Lower lobe of right lung (tissue), 2 donors: ENCODE data around the gene DUSP12. TPM values are rescaled to one million over a fixed set of nuclear protein-coding genes. Genes with fewer than 3 reads are reported as not detected.

Experiments
- ATAC-seq, 2 donors: fragments of 200-7000 bp; cut with Tn5 transposase; one replicate each; pipeline ENCODE4 v1.9.1; 2020 to 2022; ENCODE audit warnings: mild to moderate bottlenecking in 2 of 2, moderate library complexity in 2 of 2
- DNase-seq: peaks from one replicate; pipeline ENCODE4 v3.0.0-alpha.2; 2020
- H3K27ac ChIP-seq: fragments of 200-600 bp; one replicate; pipeline ENCODE4 v1.8.0; 2022
- H3K27me3 ChIP-seq: fragments of 200-600 bp; one replicate; pipeline ENCODE4 v1.8.0; 2022; ENCODE audit warnings: low read depth
- H3K36me3 ChIP-seq: fragments of 200-600 bp; one replicate; pipeline ENCODE4 v1.8.0; 2022; ENCODE audit warnings: mild to moderate bottlenecking
- H3K4me1 ChIP-seq: fragments of 200-600 bp; one replicate; pipeline ENCODE4 v1.8.0; 2022
- H3K4me3 ChIP-seq: fragments of 200-600 bp; one replicate; pipeline ENCODE4 v1.8.0; 2022; ENCODE audit warnings: mild to moderate bottlenecking
- H3K9me3 ChIP-seq: fragments of 200-600 bp; one replicate; pipeline ENCODE4 v1.8.0; 2022
- CTCF ChIP-seq: fragments of 200-600 bp; IDR thresholded peaks from one replicate; pipeline ENCODE4 v1.8.0; 2022; ENCODE audit warnings: antibody characterized with exemption, mild to moderate bottlenecking
- intact Hi-C: fragments of 100-400 bp; cut with DNase I; formaldehyde crosslinking; loops from one replicate; pipeline ENCODE4 v1.11.0; 2022
- total RNA-seq: library from RNA; stranded (reverse); fragmentation: NEBNext Ultra II Directional; extraction: Animal tissue kit (Norgen Biotek cat#: 25700); gene quantifications from one replicate; pipeline ENCODE4 v1.2.1, GENCODE V29; 2021
- donor health status: DM: no; HTN: yes; CAD: no; lungs with severe emphysema.

Gene DUSP12
- total RNA-seq, 1 donor from 2014 or later: 16.4 TPM

GRCh38 chr1:161725908-161726472 lies 23.6 kb upstream of the DUSP12 start:
- Histone ChIP-seq H3K4me1 (peaks cover 17% of the 10 kb centered on the region), H3K4me3 (peak overlapping the region; percentile 75), H3K27ac (peak overlapping the region; percentile 90), H3K27me3 (peaks cover 7% of the 10 kb centered on the region), H3K36me3 (no peaks in the 10 kb centered on the region), H3K9me3 (no peaks in the 10 kb centered on the region)
- intact Hi-C loops: no loop called here
- peak; percentile 74 for DNase-seq
- no peak for TF ChIP-seq CTCF
- peak; percentile 50 for ATAC-seq

DNA sequence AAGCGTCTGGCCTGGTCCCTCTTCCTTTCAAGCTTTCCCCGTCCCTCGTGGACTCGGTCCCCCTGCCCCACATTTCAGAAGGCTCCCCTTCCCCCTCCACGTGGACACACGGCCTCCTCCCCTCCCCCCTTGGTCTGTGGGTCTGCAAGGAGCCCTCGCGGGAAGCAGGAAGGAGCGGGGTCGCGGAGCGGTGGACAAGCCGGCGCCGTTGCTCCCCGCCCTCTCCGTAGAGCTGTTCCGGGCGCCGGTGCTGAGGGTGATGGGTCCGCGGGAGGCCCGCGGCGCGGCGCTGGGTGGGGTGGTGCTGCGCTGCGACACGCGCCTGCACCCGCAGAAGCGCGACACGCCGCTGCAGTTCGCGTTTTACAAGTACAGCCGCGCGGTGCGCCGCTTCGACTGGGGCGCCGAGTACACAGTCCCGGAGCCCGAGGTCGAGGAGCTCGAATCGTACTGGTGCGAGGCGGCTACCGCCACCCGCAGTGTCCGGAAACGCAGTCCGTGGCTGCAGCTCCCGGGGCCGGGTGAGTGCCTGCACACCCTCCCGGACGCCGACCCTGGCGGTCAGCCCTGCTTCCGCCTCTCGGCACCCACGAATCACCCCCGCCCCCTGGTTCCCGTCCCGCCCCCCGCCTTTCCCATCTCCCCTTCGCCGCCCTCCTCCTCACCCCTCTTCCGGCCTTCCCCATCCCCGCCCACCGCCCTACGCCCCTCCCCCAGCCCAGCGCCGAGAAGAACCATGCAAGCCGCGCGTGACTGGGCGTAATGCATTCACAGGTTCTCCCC lies 22.9 kb upstream of the DUSP12 start:
- intact Hi-C loops: no loop called here

GRCh38 chr1:161727256-161727924 lies 22.2 kb upstream of the DUSP12 start:
- TF ChIP-seq CTCF: no peak
- no peaks in the 10 kb centered on the region for H3K9me3 ChIP-seq
- peak; percentile 0 to 2 for ATAC-seq
- H3K27me3 ChIP-seq: peaks cover 2% of the 10 kb centered on the region
- intact Hi-C loops: no loop called here
- no peaks in the 10 kb centered on the region for H3K36me3 ChIP-seq
- peak overlapping the region; percentile 75 for H3K4me3 ChIP-seq
- H3K4me1 ChIP-seq: peaks cover 17% of the 10 kb centered on the region
- no peak for DNase-seq
- peak overlapping the region; percentile 90 for H3K27ac ChIP-seq

More for the DNA sequence above, 22.9 kb upstream of the DUSP12 start:
- Histone ChIP-seq H3K4me1 (peaks cover 17% of the 10 kb centered on the region), H3K27me3 (peaks cover 7% of the 10 kb centered on the region), H3K4me3 (peak overlapping the region; percentile 75), H3K27ac (peak overlapping the region; percentile 90), H3K9me3 (no peaks in the 10 kb centered on the region), H3K36me3 (no peaks in the 10 kb centered on the region)
- ATAC-seq (peak; percentile 92 to 93), DNase-seq (peak; percentile 90)
- no peak for TF ChIP-seq CTCF

DNA sequence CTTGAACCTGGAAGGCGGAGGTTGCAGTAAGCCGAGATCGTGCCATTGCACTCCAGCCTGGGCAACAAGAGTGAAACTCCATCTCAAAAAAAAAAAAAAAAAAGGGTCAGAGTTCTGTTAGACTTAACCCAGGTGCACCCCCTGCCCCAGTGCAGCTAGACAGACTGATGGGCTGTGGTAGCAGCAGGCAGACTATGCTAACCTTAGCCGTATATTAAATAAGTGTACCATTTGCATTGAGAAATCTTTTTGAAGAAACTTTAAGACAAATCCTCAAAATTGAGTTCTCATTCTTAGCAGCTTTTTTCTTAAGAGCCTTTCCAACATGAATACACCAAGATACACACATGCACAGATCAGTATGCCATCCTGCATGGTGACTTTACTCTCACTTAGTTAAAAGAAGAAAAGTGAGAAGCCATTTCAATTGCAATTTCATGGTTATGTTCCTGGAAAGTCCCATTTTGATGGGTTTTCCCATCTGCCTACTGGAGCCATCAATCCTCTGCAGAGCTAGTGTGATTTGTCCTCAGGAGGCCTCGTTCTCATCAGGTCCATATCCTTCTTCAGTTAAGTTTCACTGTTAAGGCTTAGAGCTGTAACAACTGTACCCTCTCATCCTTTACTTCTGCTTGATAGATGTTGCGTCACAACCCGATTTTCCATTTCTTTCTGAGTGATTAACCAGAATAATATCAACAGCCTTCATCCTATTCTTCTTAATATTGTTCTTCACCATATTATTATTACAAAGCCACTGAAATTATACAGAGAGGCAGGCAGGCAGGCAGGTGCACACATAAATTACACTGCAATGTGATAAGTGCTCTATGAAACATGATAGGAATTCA lies 21.0 kb upstream of the DUSP12 start:
- no peaks in the 10 kb centered on the region for H3K36me3 ChIP-seq
- intact Hi-C loops: no loop called here
- peaks cover 17% of the 10 kb centered on the region for H3K4me1 ChIP-seq
- ATAC-seq (no peak), DNase-seq (no peak)
- H3K9me3 ChIP-seq: no peaks in the 10 kb centered on the region
- no peak for TF ChIP-seq CTCF
- no peak overlapping the region for H3K27ac ChIP-seq
- H3K27me3 ChIP-seq: no peaks in the 10 kb centered on the region
- no peak overlapping the region for H3K4me3 ChIP-seq

DNA sequence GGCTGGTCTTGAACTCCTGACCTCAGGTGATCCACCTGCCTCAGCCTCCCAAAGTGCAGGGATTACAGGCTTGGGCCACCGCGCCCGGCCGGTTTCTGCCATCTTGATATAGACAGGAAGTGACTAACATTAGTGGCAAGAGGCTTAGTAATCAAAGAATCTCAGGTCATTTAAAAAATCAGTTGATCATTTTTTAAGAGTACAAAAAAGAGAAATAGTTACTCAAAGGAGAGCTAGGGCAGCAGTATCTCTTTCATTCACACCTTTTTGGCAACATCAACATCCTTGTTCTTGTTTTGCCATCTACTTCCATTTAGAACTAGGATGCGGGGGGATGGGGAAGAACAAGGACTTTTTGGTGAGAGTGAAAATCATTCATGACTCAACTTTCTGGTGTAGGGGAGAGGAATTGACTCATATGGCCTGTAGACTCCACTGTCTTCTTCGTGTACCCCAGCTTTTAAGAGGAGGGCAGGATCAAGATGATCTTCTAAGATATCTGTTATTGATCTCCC lies 19.5 kb upstream of the DUSP12 start:
- DNase-seq (no peak), ATAC-seq (no peak)
- no peak overlapping the region for H3K4me3 ChIP-seq
- no peak overlapping the region for H3K27ac ChIP-seq
- no peaks in the 10 kb centered on the region for H3K27me3 ChIP-seq
- H3K4me1 ChIP-seq: peaks cover 15% of the 10 kb centered on the region
- no peaks in the 10 kb centered on the region for H3K9me3 ChIP-seq
- intact Hi-C loops: no loop called here
- no peak for TF ChIP-seq CTCF
- no peaks in the 10 kb centered on the region for H3K36me3 ChIP-seq
